Mesenteric fat pad (tissue), 1 donor: Measurements from ENCODE around the gene FAM135A. TPM values are rescaled to one million over a fixed set of nuclear protein-coding genes. Genes with fewer than 3 reads are reported as not detected.
"Not testable (repeated sequence)": the region's sequence is repeated elsewhere in the genome, so short reads cannot be mapped to it uniquely, and the experiment has no call there.

Experiments
- DNase-seq: peaks from one replicate; pipeline ENCODE4 v3.0.0-alpha.2; 2020; ENCODE audit warnings: low spot score
- total RNA-seq: library from RNA; stranded (reverse); fragmentation: NEBNext Ultra II Directional; extraction: Animal tissue kit (Norgen Biotek cat#: 25700); gene quantifications from one replicate; pipeline ENCODE4 v1.2.1, GENCODE V29; 2021
- donor health status: DM: yes; HTN: yes; CAD: no.

The FAM135A gene
- total RNA-seq, 1 donor from 2014 or later: 11.6 TPM

DNA sequence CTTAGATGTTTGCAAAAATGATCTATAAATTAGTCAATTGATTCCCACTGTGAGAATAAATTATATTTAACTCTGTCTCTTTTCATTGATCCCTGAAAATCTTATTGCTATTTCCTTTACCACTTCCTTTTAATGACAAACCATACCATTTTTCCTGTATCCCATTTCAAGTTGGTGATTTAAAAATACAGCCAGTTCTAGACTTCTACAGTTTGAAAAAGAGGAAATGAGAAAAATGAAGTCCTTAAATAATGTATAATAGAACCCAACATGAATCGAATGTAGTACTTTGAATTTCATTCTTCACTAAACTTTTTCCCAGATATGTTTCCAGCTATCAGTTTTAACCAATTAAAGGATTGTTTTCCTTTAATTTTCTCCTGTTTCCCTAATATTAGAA lies 124.0 kb downstream of the FAM135A start:
- no peak for DNase-seq

DNA sequence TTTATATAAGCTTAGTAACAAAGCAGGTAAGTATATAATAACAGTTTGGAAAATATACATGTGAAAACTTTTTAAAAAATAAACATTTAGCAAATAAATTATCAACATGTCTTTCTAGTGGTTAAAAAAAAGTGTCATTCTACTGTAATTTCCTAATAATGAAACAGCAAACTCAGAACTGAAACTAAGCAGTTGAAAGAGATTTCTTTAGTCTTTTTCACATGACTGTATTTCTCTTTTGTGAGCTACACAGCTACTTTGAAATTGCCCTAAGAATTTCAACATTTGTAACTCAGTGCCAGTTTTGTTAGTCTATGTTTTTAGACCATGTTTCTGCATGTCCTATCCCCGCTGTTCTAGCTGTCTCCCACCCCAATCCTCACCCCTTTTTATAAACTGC lies 125.1 kb downstream of the FAM135A start:
- DNase-seq: no peak

DNA sequence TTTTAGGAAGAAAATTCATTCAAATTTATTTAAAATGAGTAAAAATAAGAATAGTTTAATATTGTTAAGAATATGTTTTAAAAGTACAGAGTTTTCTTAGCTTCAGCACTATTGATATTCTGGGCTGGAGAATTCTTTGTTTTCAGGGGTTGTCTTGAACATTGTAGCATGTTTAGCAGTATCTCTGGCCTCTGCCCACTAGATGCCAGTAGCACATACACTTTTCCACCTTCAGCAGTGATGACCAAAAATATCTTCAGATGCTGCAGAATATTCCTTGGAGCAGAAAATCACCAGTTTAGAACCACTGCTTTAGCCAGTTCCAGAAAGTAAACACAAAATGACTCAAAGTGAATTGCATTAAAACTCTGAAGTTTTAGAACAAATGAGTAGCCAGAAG lies 134.0 kb downstream of the FAM135A start:
- DNase-seq: no peak

DNA sequence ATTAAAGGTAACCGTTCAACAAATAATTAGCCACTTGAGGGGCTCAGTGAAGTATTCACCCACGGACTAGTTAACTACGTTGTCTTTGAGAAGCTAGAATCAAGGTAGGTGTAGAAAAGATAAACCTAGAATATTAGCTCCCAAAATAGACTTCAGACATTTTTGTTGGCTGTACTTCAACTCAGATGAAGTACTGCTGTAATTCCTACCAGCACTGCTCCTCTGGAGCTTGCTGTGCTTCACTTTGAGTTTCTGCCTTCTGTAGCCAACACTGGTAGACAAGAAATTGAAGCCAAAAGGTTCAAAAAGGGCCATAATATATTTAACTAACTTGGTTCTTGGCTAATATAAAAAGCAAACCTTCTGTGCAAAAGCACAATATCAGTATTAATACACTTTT lies 134.6 kb downstream of the FAM135A start:
- no peak for DNase-seq

DNA sequence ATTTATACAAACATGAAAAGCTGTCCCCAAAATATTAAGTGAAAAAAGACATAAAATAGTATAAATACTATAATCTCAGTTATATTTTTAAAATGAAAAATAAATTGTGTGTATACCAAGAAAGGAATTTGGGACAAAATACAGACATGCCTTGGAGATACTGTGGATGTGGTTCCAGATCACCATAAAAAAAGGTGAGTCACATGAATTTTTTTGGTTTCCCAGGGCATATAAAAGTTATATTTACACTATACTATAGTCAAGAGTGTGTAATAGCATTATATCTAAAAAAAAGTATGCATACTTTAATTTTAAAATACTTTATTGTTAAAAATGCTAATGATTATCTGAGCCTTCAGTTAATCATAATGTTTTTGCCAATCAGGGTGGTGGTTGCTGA lies 136.0 kb downstream of the FAM135A start:
- DNase-seq: no peak

DNA sequence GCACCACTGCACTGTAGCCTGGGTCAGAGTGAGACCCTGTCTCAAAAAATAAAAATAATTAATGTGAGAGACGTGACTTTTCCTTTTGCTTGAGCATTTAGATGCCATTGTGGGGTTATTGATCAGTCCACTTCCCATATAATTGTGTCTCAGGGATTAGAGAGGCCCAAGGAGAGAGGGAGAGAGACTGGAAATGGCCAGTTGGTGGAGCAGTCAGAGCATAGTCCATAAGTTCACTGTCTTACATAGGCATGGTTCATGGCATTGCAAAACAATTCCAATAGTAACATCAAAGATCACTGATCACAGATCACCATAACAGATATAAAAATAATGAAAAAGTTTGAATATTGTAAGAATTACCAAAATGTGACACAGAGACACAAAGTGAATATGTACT lies 138.3 kb downstream of the FAM135A start:
- no peak for DNase-seq

DNA sequence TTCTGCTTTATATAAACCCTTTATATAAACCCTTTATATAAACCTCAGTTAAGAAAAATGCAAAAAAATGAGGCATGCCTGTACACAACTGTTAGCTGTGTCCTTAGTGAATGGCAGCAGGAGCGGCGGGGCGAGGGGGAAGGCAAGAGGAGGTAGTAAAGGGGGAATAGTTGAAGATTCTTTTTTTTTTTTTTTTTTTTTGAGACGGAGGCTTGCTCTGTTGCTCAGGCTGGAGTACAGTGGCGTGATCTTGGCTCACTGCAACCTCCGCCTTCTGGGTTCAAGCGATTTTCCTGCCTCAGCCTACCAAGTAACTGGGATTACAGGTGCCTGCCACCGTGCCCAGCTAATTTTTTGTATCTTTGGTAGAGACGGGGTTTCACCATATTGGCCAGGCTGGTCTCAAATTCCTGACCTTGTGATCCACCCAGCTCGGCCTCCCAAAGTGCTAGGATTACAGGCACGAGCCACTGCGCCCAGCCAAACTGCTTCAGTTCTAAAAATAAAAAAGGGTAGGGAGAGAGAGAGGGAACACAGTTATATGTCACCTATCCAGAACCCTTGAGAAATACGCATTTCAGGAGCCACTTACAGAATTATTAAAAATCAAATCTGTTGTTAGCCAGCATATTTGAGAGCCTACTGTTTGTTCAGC lies 139.1 kb downstream of the FAM135A start:
- DNase-seq: not testable (repeated sequence)

DNA sequence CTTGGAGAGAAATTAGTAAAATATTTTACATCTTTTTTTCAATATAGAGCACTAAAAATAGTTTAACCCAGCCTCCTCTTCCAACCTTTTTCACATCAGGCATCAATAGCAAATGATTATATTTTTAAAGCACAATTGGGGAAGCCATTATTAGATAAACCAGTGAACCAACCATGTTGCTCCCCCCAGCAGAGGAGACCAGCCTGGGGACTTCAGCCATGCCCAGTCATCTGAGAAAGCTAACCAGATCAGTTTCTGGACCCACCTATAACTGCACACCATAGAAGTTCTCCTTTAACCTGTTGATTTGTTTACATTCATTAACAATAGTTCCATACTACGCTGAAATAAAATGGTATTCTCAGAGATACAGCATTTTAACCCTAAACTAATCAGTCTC lies 139.7 kb downstream of the FAM135A start:
- DNase-seq: no peak

DNA sequence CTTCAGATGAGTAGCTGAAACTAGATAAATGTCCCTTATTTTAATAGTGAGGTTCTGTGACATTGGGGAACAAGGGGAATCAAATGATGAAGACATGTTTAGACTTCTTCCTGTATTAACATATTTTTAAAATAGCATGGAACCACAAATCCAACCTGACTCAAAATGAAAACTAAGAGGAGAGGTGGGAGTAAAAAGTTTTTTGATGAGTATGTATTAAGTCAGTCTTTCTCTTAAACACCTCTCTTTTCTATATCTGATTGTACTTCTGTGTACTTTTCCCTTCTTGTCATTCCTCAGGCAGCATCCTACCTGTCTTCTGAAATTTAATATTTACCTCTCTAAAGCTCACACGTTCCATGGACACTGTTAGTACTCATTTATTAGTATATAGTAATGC lies 144.7 kb downstream of the FAM135A start:
- no peak for DNase-seq

DNA sequence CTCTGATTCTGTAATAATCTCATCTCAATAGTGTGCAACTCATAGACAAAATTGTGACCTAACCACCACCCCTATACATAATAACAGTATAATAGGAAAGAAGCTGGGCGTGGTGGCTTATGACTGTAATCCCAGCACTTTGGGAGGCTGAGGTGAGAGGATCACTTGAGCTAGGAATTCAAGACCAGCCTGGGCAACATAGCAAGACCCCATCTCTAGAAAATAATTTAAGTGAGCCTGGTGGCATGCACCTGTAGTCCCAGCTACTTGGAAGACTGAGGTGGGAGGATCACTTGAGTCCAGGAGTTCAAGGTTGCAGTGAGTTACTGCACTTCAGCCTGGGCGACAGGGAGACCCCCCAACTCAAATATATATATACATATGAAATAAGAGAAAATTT lies 149.1 kb downstream of the FAM135A start:
- not testable (repeated sequence) for DNase-seq

DNA sequence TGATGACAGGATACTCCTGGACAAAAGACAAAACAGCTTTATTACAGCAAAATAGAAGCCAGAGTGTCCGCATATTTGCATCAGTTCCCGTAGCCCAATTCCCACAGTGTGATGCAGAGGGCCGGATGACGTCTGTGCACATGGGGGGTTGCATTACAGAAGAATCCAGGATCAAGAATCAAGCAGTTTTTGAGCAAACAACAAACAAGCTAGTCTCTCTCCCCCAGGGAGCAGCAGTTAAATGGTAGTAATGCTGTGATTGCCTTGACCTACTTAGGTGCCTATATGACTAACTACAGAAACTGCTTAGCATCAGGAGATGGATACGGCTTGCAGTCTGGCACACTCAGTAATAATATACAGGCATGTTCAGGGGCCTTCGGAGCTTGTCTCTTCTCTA lies 150.2 kb downstream of the FAM135A start:
- DNase-seq: no peak

DNA sequence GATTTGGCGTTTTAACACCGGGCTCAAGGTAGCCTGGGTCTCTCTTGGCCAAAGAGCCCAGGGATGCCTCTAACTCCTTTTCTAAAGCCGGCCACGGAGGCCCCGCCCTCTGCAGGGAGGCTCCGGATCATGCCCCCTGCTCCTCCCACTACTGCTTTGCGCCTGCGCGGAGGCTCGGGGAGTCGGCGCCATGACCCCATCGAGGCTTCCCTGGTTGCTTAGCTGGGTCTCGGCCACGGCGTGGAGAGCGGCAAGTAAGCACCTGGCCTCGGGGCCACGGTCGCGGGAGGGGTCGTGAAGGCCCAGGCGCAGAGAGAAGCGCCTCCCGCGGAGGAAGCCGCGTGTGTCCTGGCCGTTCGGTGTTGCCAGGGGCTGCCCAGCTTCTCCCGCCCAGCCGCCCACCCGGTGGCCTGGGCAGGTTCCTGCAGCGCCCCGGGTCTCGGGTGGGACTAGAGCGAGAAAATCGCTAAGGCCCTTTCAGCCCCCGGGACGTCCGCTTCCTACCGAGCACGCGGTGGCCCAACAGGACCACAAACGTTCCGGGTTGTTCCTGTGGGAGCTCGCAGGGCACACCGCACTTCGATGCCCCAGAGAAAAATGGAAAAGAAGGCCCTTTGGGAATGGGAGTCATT lies 153.6 kb downstream of the FAM135A start, which contains the start of gene SDHAF4:
TSS of gene SDHAF4 (plus strand) at position 180 of the 632 bp plus-strand sequence. CDS start at position 191, 11 bp downstream.
- DNase-seq: peak; percentile 96

DNA sequence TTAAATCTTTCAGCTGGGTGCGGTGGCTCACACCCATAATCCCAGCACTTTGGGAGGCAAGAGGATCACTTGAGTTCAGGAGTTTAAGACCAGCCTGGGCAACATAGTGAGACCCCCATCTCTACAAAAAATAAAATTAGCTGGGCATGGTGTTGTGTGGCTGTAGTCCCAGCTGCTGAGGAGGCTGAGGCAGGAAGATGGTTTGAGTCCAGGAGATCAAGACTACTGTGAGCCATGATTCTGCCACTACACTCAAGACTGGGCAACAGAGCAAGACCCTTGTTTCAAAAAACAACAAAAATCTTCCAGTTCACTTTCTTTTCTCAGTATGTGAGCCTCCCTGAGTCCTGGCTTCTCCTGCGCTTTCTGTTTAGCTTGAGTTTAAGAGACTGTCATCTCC lies 161.3 kb downstream of the FAM135A start:
- DNase-seq: no peak

DNA sequence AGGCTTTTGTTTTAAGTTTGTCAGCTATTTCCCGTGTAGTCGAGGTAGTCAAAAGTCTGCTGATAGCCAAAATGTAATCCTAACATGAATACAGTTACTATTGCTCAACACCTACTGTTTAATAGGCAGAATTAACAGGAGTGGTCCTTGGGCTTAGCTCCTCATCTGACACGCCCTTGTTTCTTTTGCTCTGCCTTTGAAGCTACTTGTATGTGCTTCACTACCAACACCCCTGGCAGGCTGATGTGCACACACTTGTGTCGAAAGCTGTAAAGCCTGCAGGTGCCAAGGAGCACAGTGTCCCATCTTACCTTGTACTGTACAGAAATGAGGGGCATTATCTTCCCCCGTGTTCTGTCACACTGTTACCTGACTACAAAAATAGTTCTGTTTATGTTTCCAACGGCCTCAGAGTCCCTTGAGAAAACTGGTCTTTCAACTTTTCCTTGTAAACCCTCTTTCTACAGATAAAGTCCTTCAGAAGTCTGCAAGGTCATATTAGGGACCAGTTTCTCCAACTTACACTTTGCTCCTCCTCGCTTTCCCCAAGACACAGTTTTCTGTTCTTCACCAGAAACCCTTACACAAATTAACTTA lies 162.7 kb downstream of the FAM135A start:
- DNase-seq: no peak

DNA sequence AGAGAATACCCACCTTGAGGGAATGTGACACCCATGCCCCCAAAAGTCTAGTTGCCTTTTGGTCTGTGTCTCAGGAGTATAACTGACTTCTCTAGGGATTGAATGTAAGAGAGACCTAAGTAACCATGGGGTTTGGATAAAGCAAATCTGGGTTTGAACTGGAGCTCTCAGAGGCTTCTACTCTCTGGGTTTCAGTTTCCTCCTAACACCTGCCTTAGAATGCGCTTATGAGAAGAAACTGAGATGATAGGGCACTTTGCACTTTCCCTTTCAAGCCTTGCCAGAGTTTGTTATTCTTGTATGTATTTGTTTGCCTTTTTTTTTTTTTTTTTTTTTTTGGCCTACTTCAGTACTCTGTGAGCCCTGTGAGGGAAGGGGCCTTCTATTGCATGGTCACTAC lies 172.8 kb downstream of the FAM135A start:
- DNase-seq: no peak

DNA sequence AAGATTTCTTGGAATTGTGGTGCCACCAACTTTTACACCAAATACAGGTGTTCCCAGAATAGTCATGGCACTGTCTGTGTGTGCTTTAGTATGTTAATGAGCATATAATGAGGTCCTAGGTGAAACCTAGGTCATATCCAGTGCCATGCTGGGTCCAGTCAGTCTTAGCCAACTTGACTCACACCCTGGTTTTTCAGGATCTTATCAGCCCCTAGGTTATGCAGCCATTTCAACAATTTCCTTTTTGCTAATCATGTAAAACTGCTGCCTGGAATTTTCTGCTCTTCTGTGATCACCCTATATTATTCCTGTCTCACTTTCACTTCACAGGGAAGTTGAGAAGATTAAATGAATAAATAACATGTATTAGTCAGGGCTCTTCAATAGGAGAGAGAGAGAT lies 177.1 kb downstream of the FAM135A start:
- no peak for DNase-seq

DNA sequence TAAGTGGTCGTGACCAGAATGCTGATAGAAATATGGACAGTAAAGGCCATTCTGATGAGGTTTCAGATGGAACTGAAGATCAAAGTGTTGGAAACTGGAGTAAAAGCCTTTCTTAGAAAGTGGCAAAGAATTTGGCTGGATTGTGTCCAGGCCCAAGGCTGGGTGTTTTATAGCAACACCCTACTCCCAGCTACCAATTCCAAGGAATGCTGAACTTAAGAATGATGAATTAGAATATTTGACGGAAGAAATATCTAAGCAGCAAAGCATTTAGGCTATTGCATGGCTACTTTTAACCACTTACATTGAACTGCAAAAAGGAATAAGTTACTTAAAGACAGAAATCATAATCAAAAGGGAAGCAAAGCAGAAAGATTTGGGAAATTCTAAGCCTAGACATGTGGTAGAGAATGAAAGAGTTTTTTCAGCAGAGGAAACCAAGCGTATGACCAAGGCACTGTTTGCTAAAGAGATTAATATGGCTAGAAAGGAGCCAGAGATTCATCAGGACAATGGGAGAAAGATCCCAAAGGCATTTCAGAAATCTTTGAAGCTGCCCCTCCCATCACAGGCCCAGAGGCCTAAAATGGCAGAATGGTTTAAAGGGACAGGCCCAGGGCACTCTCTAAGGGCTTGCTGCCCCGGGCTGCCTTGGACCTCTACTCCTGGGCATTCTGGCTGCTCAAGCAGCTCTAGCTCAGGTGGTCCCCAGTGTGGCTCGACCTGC lies 179.2 kb downstream of the FAM135A start:
- no peak for DNase-seq

DNA sequence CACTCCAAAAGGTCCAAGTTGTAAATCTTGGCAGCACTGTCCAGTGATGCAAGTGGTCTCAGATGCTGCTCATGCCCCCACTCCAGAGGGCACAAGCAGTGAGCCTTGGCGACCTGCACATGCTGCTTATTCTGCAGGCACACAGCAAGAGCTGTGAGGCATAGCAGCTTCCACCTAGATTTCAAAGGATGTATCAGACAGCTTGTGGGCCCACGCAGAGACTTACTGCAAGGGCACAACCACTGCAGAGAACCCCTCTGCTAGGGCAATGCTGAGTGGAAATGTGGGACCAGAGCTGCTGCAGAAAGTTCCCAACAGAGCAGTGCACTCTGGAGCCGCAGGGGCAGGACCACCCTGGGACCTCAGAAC lies 179.8 kb downstream of the FAM135A start:
- DNase-seq: no peak

DNA sequence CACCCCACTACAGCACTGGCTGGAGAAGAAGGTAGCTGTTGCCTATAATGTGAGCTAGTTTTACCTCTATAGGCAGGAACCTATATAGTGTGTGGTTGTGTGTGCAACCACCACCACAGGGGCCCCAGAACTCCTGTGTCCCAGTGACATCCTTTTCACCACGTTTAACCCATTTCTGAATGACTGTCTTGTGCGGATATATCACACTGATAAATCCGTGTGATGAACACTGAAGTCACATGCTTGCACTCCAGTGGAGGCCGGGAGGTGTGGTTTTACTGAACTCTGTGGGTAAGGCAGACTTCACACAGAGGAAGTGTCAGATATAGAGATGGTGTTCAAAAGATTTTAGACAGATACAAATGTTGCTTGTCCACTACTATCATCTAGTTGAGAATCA lies 185.9 kb downstream of the FAM135A start:
- no peak for DNase-seq

DNA sequence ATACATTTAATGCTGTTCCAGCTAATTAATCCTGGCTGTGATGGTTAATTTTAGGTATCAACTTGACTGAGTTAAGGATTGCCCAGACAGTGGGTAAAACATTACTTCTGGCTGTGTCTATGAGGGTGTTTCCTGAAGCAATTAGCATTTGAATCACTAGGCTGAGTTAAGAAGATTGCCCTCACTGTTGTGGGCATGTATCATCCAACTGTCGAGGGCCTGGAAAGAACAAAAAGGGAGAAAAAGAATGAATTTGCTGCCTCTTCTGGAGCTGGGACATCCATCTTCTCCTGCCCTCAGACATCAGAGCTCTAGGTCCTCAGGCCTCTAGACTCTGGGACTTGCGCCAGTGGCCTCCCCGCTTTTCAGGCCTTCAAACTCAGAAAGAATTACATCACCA lies 187.7 kb downstream of the FAM135A start:
- DNase-seq: no peak

DNA sequence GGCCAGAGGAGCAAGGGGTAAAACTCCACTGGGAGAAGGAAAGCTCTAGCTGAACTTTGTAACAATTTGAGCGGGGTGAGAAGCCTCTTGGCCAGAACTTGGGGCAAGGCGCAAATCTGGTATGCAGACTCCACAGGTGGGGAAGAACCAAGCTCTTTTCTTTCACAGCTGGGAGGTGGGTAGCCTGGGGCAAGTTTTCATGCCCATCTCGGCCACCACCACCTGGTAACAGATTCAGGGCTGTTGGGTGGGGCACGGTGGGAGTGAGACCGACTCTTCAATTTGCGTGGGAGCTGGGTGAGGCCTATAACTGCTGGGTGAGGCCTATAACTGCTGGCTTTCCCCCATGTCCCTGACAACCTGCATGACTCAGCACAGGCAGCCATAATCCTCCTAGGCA lies 190.9 kb downstream of the FAM135A start:
- no peak for DNase-seq

DNA sequence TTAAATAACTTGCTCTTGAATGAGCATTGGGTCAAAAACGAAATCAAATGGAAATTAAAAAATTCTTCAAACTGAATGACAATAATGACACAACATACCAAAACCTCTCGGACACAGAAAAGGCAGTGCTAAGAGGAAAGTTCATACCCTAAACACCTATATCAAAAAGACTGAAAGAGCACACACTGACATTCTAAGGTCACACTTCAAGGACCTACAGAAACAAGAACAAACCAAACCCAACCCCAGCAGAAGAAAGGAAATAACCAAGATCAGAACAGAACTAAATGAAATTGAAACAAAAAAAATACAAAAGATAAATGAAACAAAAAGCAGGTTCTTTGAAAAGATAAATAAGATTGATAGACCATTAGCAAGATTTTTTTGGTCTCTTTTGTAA lies 194.1 kb downstream of the FAM135A start:
- DNase-seq: not testable (repeated sequence)
